C1 segment of cervical spinal cord (tissue), 14 donors: Measurements from ENCODE around the gene TTC28.

ENCODE experiments used
- DNase-seq, 14 donors: peaks; one replicate each; lab custom pipeline; 2025; lab: John Stamatoyannopoulos, UW

The TTC28 gene

GRCh38 chr22:27991586-27992293 is 687.9 kb downstream of the TTC28 start:
- DNase-seq, result no peak

- DNase-seq, result no peak
These were observed 688.8 kb downstream of the TTC28 start for GRCh38 chr22:27990879-27991278.

- DNase-seq, result no peak
These were observed 689.2 kb downstream of the TTC28 start for GRCh38 chr22:27990451-27990840.

- DNase-seq, result no peak
These were observed 689.7 kb downstream of the TTC28 start for GRCh38 chr22:27989758-27990450.

GRCh38 chr22:27988704-27989103 is 690.9 kb downstream of the TTC28 start:
- DNase-seq, result peak in 1 of 14 donors; percentile 25

GRCh38 chr22:27987557-27987956 is 692.1 kb downstream of the TTC28 start:
- DNase-seq, result peak in 1 of 14 donors; percentile 8

GRCh38 chr22:27986937-27987336 is 692.7 kb downstream of the TTC28 start:
- no peak for DNase-seq

- DNase-seq, result no peak
These were observed 693.2 kb downstream of the TTC28 start for GRCh38 chr22:27986459-27986858.

- no peak for DNase-seq
These were observed 694.0 kb downstream of the TTC28 start for GRCh38 chr22:27985323-27986275.

GRCh38 chr22:27984723-27985122 is 694.9 kb downstream of the TTC28 start:
- no peak for DNase-seq

GRCh38 chr22:27984001-27984695 is 695.5 kb downstream of the TTC28 start:
- DNase-seq, result no peak

GRCh38 chr22:27983361-27983791 is 696.3 kb downstream of the TTC28 start:
- no peak for DNase-seq

- DNase-seq, result no peak
These were observed 696.9 kb downstream of the TTC28 start for GRCh38 chr22:27982630-27983180.

GRCh38 chr22:27982106-27982505 is 697.5 kb downstream of the TTC28 start:
- DNase-seq, result no peak

GRCh38 chr22:27980424-27981148 is 699.1 kb downstream of the TTC28 start:
- DNase-seq, result no peak

- DNase-seq, result no peak
These were observed 700.8 kb downstream of the TTC28 start for GRCh38 chr22:27978802-27979201.

GRCh38 chr22:27978317-27978716 is 701.3 kb downstream of the TTC28 start:
- no peak for DNase-seq

GRCh38 chr22:27976586-27976985 is 703.1 kb downstream of the TTC28 start:
- no peak for DNase-seq

- DNase-seq, result no peak
These were observed 704.1 kb downstream of the TTC28 start for GRCh38 chr22:27975381-27976013.

- no peak for DNase-seq
These were observed 705.8 kb downstream of the TTC28 start for GRCh38 chr22:27973846-27974245.
